Measurements from ENCODE around the gene TRIM72.
"Not testable (repeated sequence)": the region's sequence is repeated elsewhere in the genome, so short reads cannot be mapped to it uniquely, and the experiment has no call there.

TRIM72 gene

DNA sequence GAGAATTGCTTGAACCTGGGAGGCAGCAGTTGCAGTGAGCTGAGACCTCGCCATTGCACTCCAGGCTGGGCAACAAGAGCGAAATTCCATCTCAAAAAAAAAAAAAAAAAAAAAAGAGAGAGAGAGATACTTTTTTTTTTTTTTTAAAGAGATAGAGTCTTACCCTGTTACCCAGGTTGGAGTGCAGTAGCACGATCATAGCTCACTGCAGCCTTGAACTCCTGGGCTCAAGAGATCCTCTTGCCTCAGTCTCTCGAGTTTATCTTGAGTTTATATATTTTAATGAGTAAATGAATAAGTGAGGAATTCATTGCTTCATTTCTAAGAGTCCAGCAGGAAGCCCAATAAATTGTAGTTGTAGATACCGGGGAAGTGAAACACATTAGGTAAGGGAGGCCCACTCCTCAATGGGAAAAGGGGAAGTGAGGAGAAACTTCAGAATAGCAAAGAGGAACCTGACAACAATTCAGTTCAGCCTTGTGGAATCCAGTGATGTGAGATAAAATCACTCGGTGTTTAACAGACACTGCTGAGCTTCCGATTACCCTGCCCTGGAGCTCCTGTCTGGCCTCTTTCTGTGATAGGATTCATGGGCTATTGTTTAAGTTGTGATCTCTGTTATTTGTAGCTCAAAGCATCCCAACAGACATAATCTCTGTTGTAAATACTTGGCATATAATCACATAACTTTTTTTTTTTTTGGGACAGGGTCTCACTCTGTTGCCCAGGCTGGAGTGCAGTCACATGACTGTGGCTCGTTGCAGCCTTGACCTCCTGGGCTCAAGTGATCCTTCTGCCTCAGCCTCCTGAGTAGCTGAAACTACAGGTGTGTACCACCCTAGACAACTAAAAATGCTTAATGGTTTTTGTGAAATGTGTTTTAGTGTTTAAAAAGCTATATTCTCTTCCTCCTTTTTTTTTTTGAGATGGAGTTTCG lies 30.1 kb downstream of the TRIM72 start:
- no peak overlapping the region for H2AK5ac ChIP-seq (ENCODE audit: low read depth, low read length)
- no peak overlapping the region for H3K4ac ChIP-seq (ENCODE audit: low read length)
- H3K79me1 ChIP-seq (ENCODE audit: low read depth, low read length) = no peaks in the 10 kb centered on the region
- no peak for DNase-seq (ENCODE audit: low spot score)
- H3K23ac ChIP-seq (ENCODE audit: low read depth, low read length, poor library complexity) = no peak overlapping the region
- no peak overlapping the region for H2BK15ac ChIP-seq (ENCODE audit: low read length)
- no CpG with 5 or more reads among the region's 9 CpGs for WGBS, 2 donors (ENCODE audit: extremely low coverage in 2 of 2, insufficient read length in 2 of 2, insufficient replicate concordance in 1 of 2)
- no peak overlapping the region for H3K18ac ChIP-seq (ENCODE audit: low read length)
- H3K4me3 ChIP-seq (ENCODE audit: low read length in 2 of 2) = no peak overlapping the region
- no peak overlapping the region for H2BK120ac ChIP-seq (ENCODE audit: low read depth, low read length)
- no peak overlapping the region for H3K27ac ChIP-seq (replicated peaks; ENCODE audit: low read length)
- H2AFZ ChIP-seq (ENCODE audit: low read length) = no peak overlapping the region
- no peak overlapping the region for H4K8ac ChIP-seq (ENCODE audit: low read depth, low read length)
- H3K4me2 ChIP-seq (ENCODE audit: insufficient read depth, low read length, poor library complexity, severe bottlenecking) = no peak overlapping the region
- no peak overlapping the region for H2BK5ac ChIP-seq (ENCODE audit: low read length)
- H4K91ac ChIP-seq (ENCODE audit: low read depth, low read length, poor library complexity) = no peak overlapping the region
- H3K9me3 ChIP-seq (replicated peaks in 1 of 2; ENCODE audit: control insufficient read depth in 2 of 2, insufficient read depth in 1 of 2, low read depth in 1 of 2, low read length in 2 of 2) = no peaks in the 10 kb centered on the region
- no peaks in the 10 kb centered on the region for H3K36me3 ChIP-seq (replicated peaks in 1 of 2; ENCODE audit: control insufficient read depth in 2 of 2, insufficient read depth in 2 of 2, low read length in 2 of 2)
- no peak overlapping the region for H3K9ac ChIP-seq (ENCODE audit: low read depth, low read length, poor library complexity)
- H3K4me1 ChIP-seq (ENCODE audit: control insufficient read depth in 2 of 2, insufficient read depth in 1 of 2, low read depth in 1 of 2, low read length in 2 of 2) = peaks cover 0 to 2% of the 10 kb centered on the region in 2 donors
- H2BK12ac ChIP-seq (ENCODE audit: low read length) = no peak overlapping the region
- peaks cover 0 to 5% (median 0%) of the 10 kb centered on the region in 3 experiments for H3K27me3 ChIP-seq (ENCODE audit: control insufficient read depth in 3 of 3, insufficient read depth in 3 of 3, low read depth in 1 of 3, low read length in 3 of 3)
- H3K14ac ChIP-seq (ENCODE audit: low read length) = no peak overlapping the region

DNA sequence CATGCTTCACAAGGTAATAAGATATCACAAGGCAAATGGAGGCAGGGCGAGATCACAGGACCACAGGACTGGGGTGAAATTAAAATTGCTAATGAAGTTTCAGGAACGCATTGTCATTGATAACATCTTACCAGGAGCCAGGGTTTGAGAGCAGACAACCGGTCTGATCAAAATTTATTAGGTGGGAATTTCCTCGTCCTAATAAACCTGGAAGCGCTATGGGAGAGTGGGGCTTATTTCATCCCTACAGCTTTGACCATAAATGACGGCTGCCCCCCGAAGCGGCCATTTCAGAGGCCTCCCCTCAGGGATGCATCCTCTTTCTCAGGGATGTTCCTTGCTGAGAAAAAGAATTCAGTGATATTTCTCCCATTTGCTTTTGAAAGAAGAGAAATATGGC lies 31.7 kb downstream of the TRIM72 start:
- not testable (repeated sequence) for H2BK15ac ChIP-seq (ENCODE audit: low read length); H3K9ac ChIP-seq (ENCODE audit: low read depth, low read length, poor library complexity); H2AK5ac ChIP-seq (ENCODE audit: low read depth, low read length); DNase-seq (ENCODE audit: low spot score); H2BK12ac ChIP-seq (ENCODE audit: low read length); H3K4me1 ChIP-seq (ENCODE audit: control insufficient read depth in 2 of 2, insufficient read depth in 1 of 2, low read depth in 1 of 2, low read length in 2 of 2); H2BK120ac ChIP-seq (ENCODE audit: low read depth, low read length); H3K36me3 ChIP-seq (replicated peaks in 1 of 2; ENCODE audit: control insufficient read depth in 2 of 2, insufficient read depth in 2 of 2, low read length in 2 of 2); H2BK5ac ChIP-seq (ENCODE audit: low read length); H3K9me3 ChIP-seq (replicated peaks in 1 of 2; ENCODE audit: control insufficient read depth in 2 of 2, insufficient read depth in 1 of 2, low read depth in 1 of 2, low read length in 2 of 2); H3K14ac ChIP-seq (ENCODE audit: low read length); H3K23ac ChIP-seq (ENCODE audit: low read depth, low read length, poor library complexity); H3K79me1 ChIP-seq (ENCODE audit: low read depth, low read length); H3K4me3 ChIP-seq (ENCODE audit: low read length in 2 of 2); H3K27ac ChIP-seq (replicated peaks; ENCODE audit: low read length); H3K18ac ChIP-seq (ENCODE audit: low read length); H3K4ac ChIP-seq (ENCODE audit: low read length); H3K27me3 ChIP-seq (ENCODE audit: control insufficient read depth in 3 of 3, insufficient read depth in 3 of 3, low read depth in 1 of 3, low read length in 3 of 3); H4K91ac ChIP-seq (ENCODE audit: low read depth, low read length, poor library complexity); H3K4me2 ChIP-seq (ENCODE audit: insufficient read depth, low read length, poor library complexity, severe bottlenecking); H4K8ac ChIP-seq (ENCODE audit: low read depth, low read length)
- WGBS, 2 donors (ENCODE audit: extremely low coverage in 2 of 2, insufficient read length in 2 of 2, insufficient replicate concordance in 1 of 2) = no CpG with 5 or more reads among the region's 8 CpGs
- H2AFZ ChIP-seq (ENCODE audit: low read length) = peak overlapping the region; percentile 66

DNA sequence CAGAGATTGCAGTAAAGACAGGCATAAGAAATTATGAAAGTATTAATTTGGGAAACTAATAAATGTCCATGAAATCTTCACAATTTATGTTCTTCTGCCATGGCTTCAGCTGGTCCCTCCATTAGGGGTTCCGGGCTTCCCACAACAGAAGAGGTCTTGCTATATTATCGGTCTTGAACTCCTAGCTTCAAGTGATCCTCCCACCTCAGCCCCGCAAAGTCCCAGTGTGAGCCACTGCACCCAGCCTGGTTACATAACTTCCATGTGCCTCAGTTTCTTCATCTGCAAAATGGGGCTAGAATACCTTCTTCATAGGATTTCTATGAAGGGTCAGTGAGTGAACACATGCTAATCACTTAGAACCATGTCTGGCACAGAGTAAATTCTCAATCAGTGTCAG lies 32.4 kb downstream of the TRIM72 start:
- H3K18ac ChIP-seq (ENCODE audit: low read length) = no peak overlapping the region
- no peaks in the 10 kb centered on the region for H3K9me3 ChIP-seq (replicated peaks in 1 of 2; ENCODE audit: control insufficient read depth in 2 of 2, insufficient read depth in 1 of 2, low read depth in 1 of 2, low read length in 2 of 2)
- no peak overlapping the region for H2AK5ac ChIP-seq (ENCODE audit: low read depth, low read length)

DNA sequence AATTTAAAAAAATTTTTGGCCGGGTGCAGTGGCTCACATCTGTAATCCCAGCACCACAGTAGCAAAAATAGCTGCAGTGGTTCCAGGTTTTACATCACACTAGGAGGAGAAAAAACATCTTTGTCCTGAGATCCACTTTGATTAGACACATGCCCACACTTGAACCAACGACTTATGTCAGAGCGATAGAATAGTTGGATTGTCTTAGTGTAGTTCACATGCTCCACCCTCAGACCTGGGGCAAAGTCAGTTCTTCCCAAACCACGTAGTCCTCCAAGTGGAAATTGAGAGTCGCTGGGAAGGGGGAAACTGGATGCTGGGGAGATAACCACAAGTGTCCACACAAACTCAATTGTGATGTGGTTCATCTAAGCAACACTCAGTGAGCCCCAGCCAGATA lies 34.4 kb downstream of the TRIM72 start:
- Histone ChIP-seq H3K14ac (ENCODE audit: low read length) (no peak overlapping the region), H2BK120ac (ENCODE audit: low read depth, low read length) (no peak overlapping the region), H3K4ac (ENCODE audit: low read length) (no peak overlapping the region), H3K4me3 (ENCODE audit: low read length in 2 of 2) (no peak overlapping the region), H3K23ac (ENCODE audit: low read depth, low read length, poor library complexity) (no peak overlapping the region), H3K4me1 (ENCODE audit: control insufficient read depth in 2 of 2, insufficient read depth in 1 of 2, low read depth in 1 of 2, low read length in 2 of 2) (peaks cover 0 to 2% of the 10 kb centered on the region in 2 donors), H4K91ac (ENCODE audit: low read depth, low read length, poor library complexity) (no peak overlapping the region), H3K36me3 (replicated peaks in 1 of 2; ENCODE audit: control insufficient read depth in 2 of 2, insufficient read depth in 2 of 2, low read length in 2 of 2) (no peaks in the 10 kb centered on the region), H3K9ac (ENCODE audit: low read depth, low read length, poor library complexity) (no peak overlapping the region), H2BK12ac (ENCODE audit: low read length) (no peak overlapping the region), H3K27ac (replicated peaks; ENCODE audit: low read length) (no peak overlapping the region), H3K18ac (ENCODE audit: low read length) (no peak overlapping the region), H4K8ac (ENCODE audit: low read depth, low read length) (no peak overlapping the region), H2AK5ac (ENCODE audit: low read depth, low read length) (no peak overlapping the region), H3K9me3 (replicated peaks in 1 of 2; ENCODE audit: control insufficient read depth in 2 of 2, insufficient read depth in 1 of 2, low read depth in 1 of 2, low read length in 2 of 2) (no peaks in the 10 kb centered on the region), H3K79me1 (ENCODE audit: low read depth, low read length) (no peaks in the 10 kb centered on the region), H2AFZ (ENCODE audit: low read length) (no peak overlapping the region), H3K27me3 (ENCODE audit: control insufficient read depth in 3 of 3, insufficient read depth in 3 of 3, low read depth in 1 of 3, low read length in 3 of 3) (peaks cover 0 to 5% (median 0%) of the 10 kb centered on the region in 3 experiments), H2BK5ac (ENCODE audit: low read length) (no peak overlapping the region), H3K4me2 (ENCODE audit: insufficient read depth, low read length, poor library complexity, severe bottlenecking) (no peak overlapping the region), H2BK15ac (ENCODE audit: low read length) (no peak overlapping the region)
- DNase-seq (ENCODE audit: low spot score) = no peak
- no CpG with 5 or more reads among the region's 5 CpGs for WGBS, 2 donors (ENCODE audit: extremely low coverage in 2 of 2, insufficient read length in 2 of 2, insufficient replicate concordance in 1 of 2)

More for the DNA sequence above, 32.4 kb downstream of the TRIM72 start:
- Histone ChIP-seq H2BK120ac (ENCODE audit: low read depth, low read length) (no peak overlapping the region), H3K27me3 (ENCODE audit: control insufficient read depth in 3 of 3, insufficient read depth in 3 of 3, low read depth in 1 of 3, low read length in 3 of 3) (peaks cover 0 to 5% (median 0%) of the 10 kb centered on the region in 3 experiments), H2AFZ (ENCODE audit: low read length) (no peak overlapping the region), H4K91ac (ENCODE audit: low read depth, low read length, poor library complexity) (no peak overlapping the region), H3K14ac (ENCODE audit: low read length) (no peak overlapping the region), H3K4me3 (ENCODE audit: low read length in 2 of 2) (no peak overlapping the region), H4K8ac (ENCODE audit: low read depth, low read length) (no peak overlapping the region), H2BK5ac (ENCODE audit: low read length) (no peak overlapping the region), H3K79me1 (ENCODE audit: low read depth, low read length) (no peaks in the 10 kb centered on the region), H2BK12ac (ENCODE audit: low read length) (no peak overlapping the region), H3K27ac (replicated peaks; ENCODE audit: low read length) (no peak overlapping the region), H3K23ac (ENCODE audit: low read depth, low read length, poor library complexity) (no peak overlapping the region), H3K36me3 (replicated peaks in 1 of 2; ENCODE audit: control insufficient read depth in 2 of 2, insufficient read depth in 2 of 2, low read length in 2 of 2) (no peaks in the 10 kb centered on the region), H2BK15ac (ENCODE audit: low read length) (no peak overlapping the region), H3K4ac (ENCODE audit: low read length) (no peak overlapping the region), H3K4me1 (ENCODE audit: control insufficient read depth in 2 of 2, insufficient read depth in 1 of 2, low read depth in 1 of 2, low read length in 2 of 2) (peaks cover 0 to 2% of the 10 kb centered on the region in 2 donors), H3K9ac (ENCODE audit: low read depth, low read length, poor library complexity) (no peak overlapping the region), H3K4me2 (ENCODE audit: insufficient read depth, low read length, poor library complexity, severe bottlenecking) (no peak overlapping the region)
- DNase-seq (ENCODE audit: low spot score) = no peak
- WGBS, 2 donors (ENCODE audit: extremely low coverage in 2 of 2, insufficient read length in 2 of 2, insufficient replicate concordance in 1 of 2) = no CpG with 5 or more reads among the region's 3 CpGs
